Effector CD4-positive, alpha-beta T cell (primary cell): ENCODE data around the gene FCHSD2.
"Not testable (repeated sequence)": the region's sequence is repeated elsewhere in the genome, so short reads cannot be mapped to it uniquely, and the experiment has no call there.

Source experiments
- DNase-seq: peaks from one replicate; pipeline ENCODE4 v3.0.0-alpha.2; 2020

Gene FCHSD2

DNA sequence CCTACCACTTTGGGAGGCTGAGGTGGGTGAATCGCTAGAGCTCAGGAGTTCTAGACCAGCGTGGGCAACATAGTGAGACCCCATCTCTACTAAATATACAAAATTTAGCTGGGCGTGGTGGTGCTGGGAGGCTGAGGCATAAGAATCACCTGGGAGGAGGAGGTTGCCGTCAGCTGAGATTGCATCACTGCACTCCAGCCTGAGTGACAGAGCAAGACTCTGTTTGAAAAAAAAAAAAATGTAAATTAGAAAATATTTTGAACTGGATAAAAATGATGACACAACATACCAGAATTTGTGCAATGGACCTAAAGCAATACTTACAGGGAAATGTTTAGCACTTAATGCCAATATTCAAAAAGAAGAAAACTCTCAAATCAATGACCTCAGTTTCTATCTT, 281.5 kb downstream of the FCHSD2 start:
- no peak for DNase-seq

- no peak for DNase-seq
Measured at GRCh38 chr11:72860010-72860409, 282.1 kb downstream of the FCHSD2 start.

DNA sequence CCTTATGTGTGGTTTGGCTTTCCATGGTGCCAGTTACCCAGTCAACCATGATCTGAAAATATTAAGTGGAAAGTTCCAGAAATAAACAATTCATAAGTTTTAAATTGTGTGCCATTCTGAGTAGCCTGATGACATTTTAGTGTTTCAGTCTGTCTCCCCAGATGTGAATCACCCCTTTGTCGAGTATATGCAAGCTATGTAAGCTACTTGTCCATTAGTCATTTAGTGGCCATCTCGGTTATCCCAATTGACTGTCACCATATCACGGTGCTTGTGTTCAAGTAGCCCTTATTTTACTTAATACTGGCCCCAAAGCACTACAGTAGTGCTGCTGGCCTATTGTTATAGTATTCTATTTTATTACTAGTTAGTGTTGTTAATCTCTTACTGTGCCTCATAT, 283.0 kb downstream of the FCHSD2 start:
- no peak for DNase-seq

GRCh38 chr11:72858267-72858666, 283.9 kb downstream of the FCHSD2 start:
- DNase-seq: not testable (repeated sequence)

DNA sequence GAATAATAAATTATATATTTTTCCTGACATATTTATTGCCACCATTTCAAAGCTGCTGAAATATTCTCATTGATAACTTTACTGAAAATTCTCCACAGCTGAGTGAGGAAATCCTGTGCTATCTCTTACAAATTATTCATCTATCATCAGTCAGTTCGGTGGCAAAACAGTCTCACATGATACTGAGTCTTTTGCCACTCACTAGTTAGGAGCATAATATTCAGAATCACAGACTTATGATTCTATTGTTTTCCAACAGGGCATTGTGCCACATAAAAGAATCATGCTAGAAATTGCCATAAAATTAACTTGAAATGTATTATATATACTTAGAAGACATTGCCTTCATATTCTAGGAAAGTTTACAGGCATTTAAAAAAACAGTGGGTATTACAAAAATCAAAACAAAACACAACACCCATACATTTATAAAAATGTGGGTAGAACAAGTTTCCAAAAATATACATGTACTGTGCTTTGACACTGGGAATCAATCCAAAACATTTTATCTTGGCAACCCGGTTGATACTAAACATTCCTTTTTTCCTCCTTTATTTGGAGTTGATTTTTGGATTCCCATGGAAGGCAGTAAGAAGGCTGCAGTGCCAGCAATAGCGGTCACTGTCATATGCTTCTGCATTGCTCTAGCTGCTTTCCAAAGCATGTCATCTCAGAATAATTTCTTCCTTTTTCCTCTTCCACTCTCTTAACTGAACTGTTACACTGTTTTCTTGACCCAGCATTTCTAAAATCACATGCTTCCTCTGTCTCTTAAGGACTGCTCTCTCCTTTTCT, 285.4 kb downstream of the FCHSD2 start:
- DNase-seq: no peak

GRCh38 chr11:72856065-72856464, 286.1 kb downstream of the FCHSD2 start:
- no peak for DNase-seq

DNA sequence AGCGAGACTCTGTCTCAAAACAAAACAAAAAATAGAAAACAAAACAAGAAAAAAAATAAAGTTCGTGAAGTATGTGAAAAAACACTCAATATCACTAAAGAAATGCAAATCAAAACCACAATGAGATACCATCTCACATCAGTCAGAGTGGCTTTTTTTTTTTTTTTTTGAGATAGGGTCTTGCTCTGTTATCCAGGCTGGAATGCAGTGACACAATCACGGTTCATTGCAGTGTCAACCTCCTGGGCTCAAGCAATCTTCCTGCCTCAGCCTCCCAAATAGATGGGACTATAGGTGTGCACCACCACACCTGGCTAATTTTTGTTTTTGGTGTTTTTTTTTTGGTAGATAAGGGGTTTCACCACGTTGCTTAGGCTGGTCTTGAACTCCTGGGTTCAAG, 290.4 kb downstream of the FCHSD2 start:
- no peak for DNase-seq

DNA sequence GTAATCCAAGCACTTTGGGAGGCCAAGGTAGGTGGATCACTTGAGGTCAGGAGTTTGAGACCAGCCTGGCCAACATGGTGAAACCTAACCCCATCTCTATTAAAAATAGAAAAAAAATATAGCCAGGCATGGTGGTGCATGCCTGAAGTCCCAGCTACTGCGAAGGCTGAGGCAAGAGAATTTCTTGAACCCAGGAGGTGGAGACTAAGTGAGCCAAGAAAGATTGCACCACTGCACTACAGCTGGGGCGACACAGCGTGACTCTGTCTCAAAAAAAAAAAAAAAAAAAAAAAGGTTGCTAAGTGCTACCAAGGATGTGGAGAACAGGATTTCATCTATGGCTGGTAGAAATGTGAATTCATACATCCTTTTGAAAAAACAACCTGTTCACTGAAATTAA, 291.3 kb downstream of the FCHSD2 start:
- DNase-seq: no peak

DNA sequence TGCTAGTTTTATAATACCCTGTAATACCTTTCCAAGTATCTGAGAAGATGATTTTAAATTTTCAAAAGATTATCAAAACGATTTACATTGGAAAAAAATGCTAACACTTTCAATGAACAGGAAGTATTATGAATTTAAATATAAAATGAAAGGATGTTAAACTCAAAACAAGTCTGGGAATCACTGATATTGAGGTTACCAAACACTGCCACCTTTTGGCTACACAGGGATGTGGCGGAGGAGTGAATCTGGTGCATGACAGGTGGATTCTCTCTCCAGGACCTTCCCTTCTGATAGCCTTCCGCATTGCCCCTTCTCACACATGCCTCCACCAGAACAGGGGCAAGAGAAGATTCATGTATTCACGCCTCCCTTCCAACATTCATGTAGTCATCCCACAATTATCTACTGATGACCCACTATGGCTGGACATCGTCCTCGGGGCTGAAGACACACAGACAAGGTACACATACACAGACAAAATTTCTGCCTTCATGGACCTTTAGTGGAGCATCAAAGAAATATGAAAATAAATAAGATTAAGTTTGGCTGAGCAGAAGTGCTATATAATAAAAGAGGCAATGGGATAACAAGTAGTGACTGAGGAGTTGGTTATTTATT, 293.2 kb downstream of the FCHSD2 start:
- no peak for DNase-seq

- DNase-seq: no peak
Measured at GRCh38 chr11:72844356-72844755, 297.8 kb downstream of the FCHSD2 start.

DNA sequence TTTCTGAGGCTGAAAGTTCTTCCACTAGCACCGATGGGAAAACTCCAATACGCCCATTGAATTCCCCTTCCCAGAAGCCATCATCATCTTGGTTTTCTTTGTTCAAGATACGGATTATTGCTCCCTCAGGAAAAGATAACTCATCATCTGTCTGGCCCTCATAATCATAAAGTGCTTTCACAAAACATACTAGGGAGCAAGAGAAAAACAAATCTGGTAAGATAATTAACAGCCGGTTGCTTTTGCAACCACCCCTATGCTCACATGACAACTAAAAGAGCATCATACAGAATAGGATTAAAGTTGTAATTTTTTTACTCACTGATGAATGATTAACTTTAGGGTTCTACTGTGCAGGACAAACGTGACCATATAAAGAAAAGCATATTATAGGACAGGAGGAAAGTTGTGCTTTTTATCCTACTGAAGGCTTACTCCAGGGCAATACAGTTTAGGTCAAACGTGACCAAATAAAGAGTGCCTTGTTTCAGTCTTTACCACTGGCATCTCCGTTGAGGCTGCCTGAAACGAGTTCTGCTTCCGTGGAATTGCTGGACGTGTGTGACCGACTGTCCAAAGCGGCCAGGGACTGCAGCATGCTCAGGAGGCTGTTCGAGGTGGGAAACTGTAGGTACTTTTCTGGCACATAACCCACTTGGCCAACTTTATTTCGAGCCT, 299.3 kb downstream of the FCHSD2 start:
- DNase-seq: no peak

DNA sequence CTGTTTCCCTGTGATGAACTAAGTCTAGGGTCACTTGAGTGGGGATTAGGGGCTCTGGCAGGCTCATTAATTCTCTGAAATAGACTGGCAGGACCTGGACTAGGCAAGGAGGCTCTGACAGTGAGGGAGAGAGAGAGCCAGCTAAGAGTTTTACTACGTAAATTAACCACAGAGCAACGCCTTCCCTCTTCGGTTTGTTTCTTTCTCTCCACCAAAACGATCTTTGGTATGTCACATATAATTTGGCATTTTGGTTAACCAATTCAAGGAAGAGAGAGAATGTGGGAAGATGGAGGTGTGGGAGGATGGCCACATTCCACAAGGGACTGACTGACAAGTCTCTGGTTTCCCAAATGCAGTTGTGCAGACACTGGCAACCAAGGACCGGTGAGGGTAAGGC, 300.0 kb downstream of the FCHSD2 start:
- no peak for DNase-seq

DNA sequence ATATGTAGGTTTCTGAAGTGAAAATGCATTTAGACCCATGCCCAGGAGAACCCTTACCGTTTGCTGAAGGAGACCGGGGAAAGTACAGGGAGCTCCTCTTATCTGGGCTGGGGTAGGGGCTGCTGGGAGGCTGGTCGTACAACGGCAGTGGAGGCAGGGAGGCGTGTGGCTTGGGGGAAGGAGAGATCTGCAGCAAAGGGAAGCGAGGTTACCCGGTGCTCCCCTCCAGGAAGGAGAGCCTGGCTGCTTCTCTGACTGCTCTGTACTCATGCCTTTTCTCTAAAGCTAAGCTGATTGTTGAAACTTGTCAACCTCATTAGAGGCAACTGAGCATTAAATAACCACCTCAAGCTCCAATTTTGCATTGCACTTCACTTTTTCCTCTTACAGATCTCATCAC, 300.7 kb downstream of the FCHSD2 start:
- no peak for DNase-seq

- DNase-seq: no peak
Measured at GRCh38 chr11:72840780-72841179, 301.3 kb downstream of the FCHSD2 start.

GRCh38 chr11:72838691-72839305, 303.3 kb downstream of the FCHSD2 start:
- DNase-seq: no peak

GRCh38 chr11:72836111-72836510, 306.0 kb downstream of the FCHSD2 start:
- no peak for DNase-seq

GRCh38 chr11:72834905-72835304, 307.2 kb downstream of the FCHSD2 start:
- DNase-seq: no peak

GRCh38 chr11:72833811-72834493, 308.2 kb downstream of the FCHSD2 start:
- no peak for DNase-seq

- no peak for DNase-seq
Measured at GRCh38 chr11:72833083-72833733, 308.9 kb downstream of the FCHSD2 start.

DNA sequence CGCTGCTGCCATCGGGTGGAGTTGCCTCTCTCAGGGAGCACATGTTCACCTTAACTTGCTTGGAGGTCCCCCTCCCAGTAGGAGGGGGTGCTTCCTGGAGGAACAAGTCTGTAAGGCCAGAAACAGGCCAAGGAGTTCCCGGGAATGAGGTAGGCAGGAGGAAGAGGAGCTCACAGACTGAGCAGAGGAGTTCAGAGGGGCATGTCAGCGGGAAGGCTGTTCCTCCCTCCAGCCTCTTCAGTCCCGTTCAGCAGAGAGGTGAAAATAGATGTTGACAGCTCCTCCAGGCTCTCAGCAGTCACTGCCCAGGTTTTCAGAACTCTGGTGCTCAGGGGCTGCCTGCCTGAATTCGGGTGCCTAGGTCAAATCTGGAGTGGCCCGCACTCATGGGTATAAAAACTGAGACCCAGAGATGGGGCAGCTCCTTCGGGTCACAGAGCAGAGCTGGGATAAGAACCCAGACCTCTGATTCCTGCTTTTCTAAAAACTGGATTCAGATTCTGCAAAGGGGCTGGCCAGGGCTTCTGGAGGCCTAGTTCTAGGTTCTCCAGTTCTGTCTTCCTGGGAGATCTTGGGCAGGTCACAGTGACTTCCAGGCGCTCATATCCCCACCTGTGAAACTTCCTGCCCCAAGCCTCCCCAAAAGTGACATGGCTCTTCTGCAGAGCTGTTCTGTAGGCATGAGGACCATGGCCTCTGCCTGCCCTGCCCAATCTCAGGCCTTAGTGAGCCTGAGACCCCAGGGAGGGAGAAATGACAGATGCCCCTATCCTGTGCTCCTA, 309.6 kb downstream of the FCHSD2 start:
- no peak for DNase-seq

GRCh38 chr11:72831521-72832300, 310.4 kb downstream of the FCHSD2 start:
- DNase-seq: peak; percentile 21
